ENCODE results near the gene WTIP.

GRCh38 chr19:34534206-34534605 is 52.6 kb downstream of the WTIP start:
- no peak for TF ChIP-seq POLR2A (IDR thresholded peaks at IDR 0.05)
- TF ChIP-seq CTCF (IDR thresholded peaks at IDR 0.05), result no peak

Measured in lower leg skin (tissue), 3 donors.